Activated CD4-positive, alpha-beta T cell treated with anti-CD3 and anti-CD28 coated beads for 24 hours (primary cell): ENCODE results near the gene GFPT2.

Experiments
- DNase-seq, 2 donors: peaks; one replicate each; pipeline ENCODE4 v3.0.0-alpha.2; 2020; ENCODE audit warnings: low read depth in 2 of 2

The GFPT2 gene

DNA sequence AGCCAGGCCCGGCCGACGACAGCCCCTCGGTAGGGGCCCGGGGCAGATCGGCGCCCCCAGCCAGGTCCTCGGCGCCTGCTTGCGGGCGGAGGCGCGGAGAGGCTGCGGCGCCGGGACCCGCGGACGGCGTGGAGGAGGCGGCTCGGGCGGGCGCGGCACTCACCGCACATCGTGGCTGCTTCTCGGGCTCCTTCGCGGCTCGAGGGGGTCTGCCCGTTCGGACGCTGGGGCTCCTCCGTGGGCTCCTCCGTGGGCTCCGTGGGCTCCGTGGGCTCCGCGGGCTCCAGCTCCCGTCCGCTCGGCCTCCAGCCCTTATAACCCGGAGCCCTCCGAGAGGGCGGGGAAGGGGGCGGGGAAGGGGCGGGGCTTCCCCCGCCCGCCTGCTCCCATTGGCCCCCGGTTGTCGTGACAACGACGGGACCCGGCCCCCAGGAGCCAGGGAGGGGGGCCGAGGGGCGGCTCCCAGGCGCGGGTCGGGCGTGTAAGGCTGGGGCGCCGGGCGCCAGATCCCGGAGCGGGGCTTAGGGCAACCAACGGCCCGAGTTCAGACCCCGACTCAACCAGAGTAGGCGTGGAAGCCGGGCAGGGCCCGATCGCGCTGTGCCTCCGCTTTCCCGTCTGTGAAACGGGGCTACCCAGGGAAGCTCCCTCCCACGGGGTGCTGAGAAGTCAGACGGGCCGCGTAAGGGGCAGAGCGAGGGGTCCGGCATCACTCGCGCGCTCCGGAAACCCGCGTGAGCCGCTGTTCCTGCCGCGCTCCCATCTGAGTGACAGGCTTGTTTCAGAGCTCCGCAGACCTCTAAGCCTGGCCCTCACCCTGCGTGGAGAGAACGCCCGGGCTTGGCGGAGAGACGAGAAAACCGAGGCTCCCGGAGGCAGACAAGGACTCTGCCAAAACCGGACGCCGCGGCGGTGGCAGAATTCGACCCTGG, at the start of gene GFPT2:
TSS of gene GFPT2 (minus strand) at position 289 of the 932 bp plus-strand sequence. CDS start at position 170, 119 bp downstream.
- peak; percentile 55 to 61 for DNase-seq

GRCh38 chr5:180402716-180403115, 49.6 kb upstream of the GFPT2 start:
- no peak for DNase-seq

- no peak for DNase-seq
Measured at GRCh38 chr5:180401229-180401907, 48.2 kb upstream of the GFPT2 start.

GRCh38 chr5:180400416-180400815, 47.3 kb upstream of the GFPT2 start:
- no peak for DNase-seq

GRCh38 chr5:180399401-180400215, 46.5 kb upstream of the GFPT2 start:
- no peak for DNase-seq

DNA sequence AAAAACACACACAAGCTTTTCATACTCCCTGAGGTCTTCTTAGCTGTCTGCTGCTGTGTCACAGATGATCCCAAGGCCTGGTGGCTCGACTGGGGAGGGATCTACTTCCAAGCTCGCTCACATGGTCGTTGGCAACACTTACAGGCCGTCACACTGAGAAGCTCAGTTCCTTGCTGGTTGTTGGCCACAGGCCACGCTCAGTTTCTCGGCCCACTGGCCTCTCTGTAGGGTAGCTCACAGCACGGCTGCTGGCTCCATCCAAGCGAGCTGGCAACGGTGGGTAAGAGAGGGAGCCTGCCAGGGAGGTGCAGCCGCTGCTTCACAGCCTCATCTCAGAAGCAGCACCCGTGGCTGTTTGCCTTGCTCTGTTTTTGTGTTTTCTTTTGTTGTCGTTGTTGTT, 43.8 kb upstream of the GFPT2 start:
- DNase-seq: no peak

DNA sequence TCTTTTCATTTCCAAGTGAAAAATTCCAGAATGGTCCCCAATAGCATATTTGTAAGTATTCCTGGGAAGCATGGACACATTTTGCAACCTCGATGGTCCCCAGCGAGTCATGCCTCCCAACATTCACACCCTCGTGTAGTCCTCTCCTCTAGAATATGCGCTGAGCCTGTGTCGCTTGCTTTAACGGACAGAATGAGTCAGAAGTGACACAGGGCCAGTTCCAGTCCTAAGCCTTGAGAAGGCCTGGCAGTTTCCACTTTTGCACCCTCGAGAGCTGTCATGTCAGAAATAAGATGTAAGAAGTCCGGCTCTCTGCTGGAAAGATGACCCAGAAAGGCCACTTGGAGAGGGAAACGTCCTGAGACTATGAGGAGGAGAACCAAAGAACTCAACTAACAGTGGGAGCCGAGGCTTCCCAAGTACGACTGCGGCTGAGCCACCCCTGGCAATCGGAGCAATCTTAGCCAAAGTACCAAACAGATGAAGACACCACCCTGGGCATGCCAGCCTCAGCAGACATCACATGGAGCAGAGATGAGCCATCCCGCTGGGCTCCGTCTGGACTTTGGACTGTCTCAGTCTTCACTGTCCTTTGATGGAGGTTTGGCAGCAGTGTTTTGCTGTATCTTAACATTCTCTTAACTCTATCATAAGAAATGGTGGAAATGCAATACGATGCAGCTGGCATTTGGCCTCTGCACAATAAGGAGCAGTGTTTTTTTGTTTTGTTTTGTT, 42.6 kb upstream of the GFPT2 start:
- DNase-seq: no peak

GRCh38 chr5:180394031-180394636, 41.0 kb upstream of the GFPT2 start:
- DNase-seq: no peak

DNA sequence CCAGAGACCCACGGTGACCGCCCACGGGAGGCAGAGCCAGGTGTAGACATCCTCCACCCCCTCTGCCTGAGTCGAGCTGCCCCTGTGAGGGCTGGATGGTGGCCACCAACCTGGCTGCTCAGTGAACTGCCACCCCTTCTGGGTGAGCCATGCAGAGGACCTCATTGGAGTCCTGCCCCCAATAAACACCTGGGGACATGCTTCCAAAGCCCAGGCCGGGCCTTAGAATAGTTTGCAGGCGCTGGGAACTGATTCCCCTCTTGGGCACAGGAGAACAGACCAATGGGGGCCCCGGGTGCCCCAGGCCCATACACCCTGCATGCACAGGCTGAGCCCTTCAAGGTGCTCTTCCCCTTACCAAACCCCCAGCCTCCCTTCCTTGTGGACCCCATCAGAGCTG, 38.1 kb upstream of the GFPT2 start:
- DNase-seq: no peak

GRCh38 chr5:180390441-180391190, 37.5 kb upstream of the GFPT2 start:
- DNase-seq: no peak

- DNase-seq: no peak
Measured at GRCh38 chr5:180389252-180390101, 36.3 kb upstream of the GFPT2 start.

GRCh38 chr5:180387798-180388197, 34.7 kb upstream of the GFPT2 start:
- DNase-seq: no peak

DNA sequence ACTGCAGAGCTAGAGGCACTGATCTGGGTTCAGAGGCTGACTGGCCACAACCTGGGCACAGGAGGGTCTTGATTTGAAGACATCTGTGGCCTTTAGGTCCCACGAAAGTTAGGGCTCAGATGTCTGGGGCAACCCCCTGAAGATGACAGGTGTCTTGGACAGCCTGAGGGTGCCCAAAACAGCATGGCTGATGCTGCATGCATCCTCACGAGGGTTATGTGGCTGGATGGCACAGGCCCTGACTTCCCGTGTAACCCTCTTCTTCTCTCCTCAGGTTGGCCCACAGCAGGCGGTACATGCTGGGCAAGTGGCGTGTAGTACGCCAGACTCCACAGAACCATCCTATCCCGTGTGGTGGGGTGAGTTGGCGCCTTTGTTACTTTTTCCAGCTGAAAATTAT, 29.8 kb upstream of the GFPT2 start:
- no peak for DNase-seq

DNA sequence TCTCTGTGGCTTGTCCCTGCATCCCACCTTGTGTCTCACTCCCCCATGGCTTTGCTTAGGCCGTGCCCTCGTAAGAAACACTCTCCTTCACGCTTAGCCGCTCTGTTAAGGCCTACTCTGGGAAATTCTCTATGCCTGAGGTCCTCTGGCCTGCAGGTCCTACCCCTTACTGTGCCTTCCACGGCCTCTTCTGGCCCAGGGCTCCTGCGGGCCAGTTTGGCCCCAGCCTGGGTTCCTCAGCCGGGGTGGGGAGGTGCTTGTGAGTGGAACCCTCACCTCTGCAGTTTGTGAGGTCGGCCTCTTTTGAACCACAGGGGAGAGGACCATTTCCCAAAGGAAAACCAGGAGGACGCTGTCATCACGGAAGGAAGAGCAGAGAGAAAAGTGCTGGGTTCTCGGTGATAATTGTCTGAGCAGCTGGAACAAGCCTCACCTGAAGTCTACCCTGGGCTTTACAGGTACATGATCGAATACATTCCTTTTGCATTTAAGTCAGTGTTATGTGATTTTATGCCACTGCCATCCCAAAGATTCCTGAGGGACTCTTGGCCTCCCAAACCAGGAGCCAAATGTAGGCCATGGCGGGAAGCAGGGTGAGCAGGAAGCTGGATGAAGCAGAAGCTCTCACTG, 28.8 kb upstream of the GFPT2 start:
- DNase-seq: no peak

GRCh38 chr5:180381428-180381827, 28.3 kb upstream of the GFPT2 start:
- no peak for DNase-seq

DNA sequence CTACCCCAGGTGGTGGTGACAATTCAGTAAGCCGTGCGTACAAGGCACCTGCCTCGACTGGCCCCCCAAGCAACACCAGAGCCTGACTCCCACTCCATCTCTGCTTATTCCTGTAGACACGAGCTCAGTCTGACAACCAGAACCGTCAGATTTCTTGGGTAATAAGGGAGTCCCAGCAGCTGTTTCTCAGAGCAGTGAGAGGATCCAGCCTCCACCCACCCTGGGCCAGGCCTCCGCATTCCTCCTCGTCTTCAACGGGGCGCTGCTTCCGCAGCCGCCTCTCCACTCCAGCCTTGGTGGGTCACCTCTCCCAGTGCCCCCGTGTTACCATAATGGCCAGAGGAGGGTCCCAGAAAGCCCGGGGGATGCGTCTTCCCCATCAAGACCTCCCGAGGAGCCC, 27.7 kb upstream of the GFPT2 start:
- DNase-seq: no peak

GRCh38 chr5:180380441-180380840, 27.3 kb upstream of the GFPT2 start:
- no peak for DNase-seq

DNA sequence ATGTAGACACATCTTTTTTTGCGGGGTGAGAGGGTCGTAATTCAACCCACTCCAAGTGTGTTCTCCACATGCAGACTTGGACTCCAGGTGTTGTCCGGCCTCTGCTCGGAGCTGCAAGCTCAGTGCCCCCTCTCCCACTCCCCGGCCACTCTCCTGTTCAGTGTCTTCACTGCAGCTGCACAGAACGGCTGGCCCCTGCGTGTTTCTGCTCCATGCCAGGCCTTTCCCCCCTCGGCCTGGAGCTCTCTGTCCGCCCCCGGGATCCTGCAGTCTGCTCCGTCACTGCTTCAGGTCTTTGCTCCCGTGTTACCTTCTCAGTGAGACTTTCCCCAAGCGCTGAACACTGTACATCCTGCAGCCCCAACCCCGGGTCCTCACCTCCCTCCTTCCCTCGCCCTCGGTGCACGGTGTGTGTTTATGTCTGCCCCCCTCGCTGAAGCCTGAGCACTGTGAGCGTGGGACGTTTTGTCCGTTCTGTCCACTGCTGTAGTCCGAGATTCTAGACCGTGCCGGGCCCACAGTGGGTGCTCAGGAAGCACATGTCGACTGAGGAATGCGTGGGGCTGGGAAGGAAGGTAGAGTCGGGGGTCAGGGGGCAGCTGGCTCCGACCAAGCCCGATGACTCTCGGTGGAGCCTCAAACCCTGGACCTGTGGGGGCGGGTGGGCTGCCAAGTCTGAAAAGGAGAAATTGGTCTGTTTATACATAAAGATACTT, 26.4 kb upstream of the GFPT2 start:
- no peak for DNase-seq
